HepG2 (cell line): ENCODE measurements around the gene TIAM1. TPM values are rescaled to one million over a fixed set of nuclear protein-coding genes. Genes with fewer than 3 reads are reported as not detected.

Experiments
- ATAC-seq: fragments of 200-7000 bp; cut with Tn5 transposase; 3 replicates; pipeline ENCODE4 v1.9.1; 2020; ENCODE audit warnings: mild to moderate bottlenecking, moderate library complexity
- BruUV-seq: library from RNA; stranded (reverse); fragments of 400-500 nt; replicated peaks from 2 replicates; lab custom pipeline; 2021; lab: Mats Ljungman, UMichigan
- CTCF ChIA-PET: fragments of 300-600 bp; formaldehyde crosslinking; extraction: SDS; loops from one replicate; lab custom pipeline; 2021; ENCODE audit warnings: low total read pairs, inconsistent platforms, low intra/inter-chr PET ratio; lab: Yijun Ruan, JAX
- POLR2A ChIA-PET: fragments of 350-600 bp; sonication (Branson Sonifier 250); formaldehyde crosslinking; loops from one replicate; lab custom pipeline; 2020; ENCODE audit warnings: antibody characterized with exemption, inconsistent platforms; lab: Yijun Ruan, JAX
- DNase-seq: peaks from one replicate; pipeline ENCODE4 v3.0.0-alpha.2; 2015; ENCODE audit warnings: low spot score
- FAIRE-seq: peaks from 3 replicates; lab custom pipeline; 2011; peaks lifted over from hg19 to GRCh38; lab: Jason Lieb, UNC
- H2AFZ ChIP-seq: one replicate; pipeline ENCODE4 v1.6.1; 2011; ENCODE audit warnings: low read length, inconsistent platforms
- H3K27ac ChIP-seq: fragments of 300-600 bp; 3 replicates; pipeline ENCODE4 v1.8.0; 2011; ENCODE audit warnings: mixed run types, mild to moderate bottlenecking, mixed read lengths, low read length, inconsistent platforms; ENCODE audit not compliant: insufficient read depth; ENCODE audit errors: extremely low read length
- H3K27me3 ChIP-seq, 2 experiments: fragments of 200-600 bp in 1 of 2; 2 replicates in 1 of 2; 3 replicates in 1 of 2; pipeline versions ENCODE4 v1.6.0 to v1.8.0; 2011; ENCODE audit warnings: low read length in 2 of 2, mild to moderate bottlenecking in 2 of 2, moderate library complexity in 2 of 2, inconsistent platforms in 1 of 2; ENCODE audit not compliant: insufficient read depth in 2 of 2, control insufficient read depth in 1 of 2
- H3K36me3 ChIP-seq, 2 experiments: fragments of 200-600 bp in 1 of 2; replicated peaks in 1 of 2; 2 replicates in 1 of 2; 3 replicates in 1 of 2; pipeline versions ENCODE4 v1.5.1 to v1.8.0; 2011; ENCODE audit warnings: low read length in 2 of 2, inconsistent platforms in 1 of 2; ENCODE audit not compliant: insufficient read depth in 2 of 2, control insufficient read depth in 1 of 2
- H3K4me1 ChIP-seq: 2 replicates; pipeline ENCODE4 v1.5.1; 2012; ENCODE audit warnings: low read length, inconsistent platforms; ENCODE audit not compliant: insufficient read depth
- H3K4me2 ChIP-seq: 2 replicates; pipeline ENCODE4 v1.6.0; 2011; ENCODE audit warnings: low read depth, low read length, inconsistent platforms
- H3K4me3 ChIP-seq, 3 experiments: fragments of 200-600 bp in 1 of 3; sonication (generic), shearing (Covaris generic) in 1 of 3; replicated peaks in 1 of 3; 2 replicates each; pipeline ENCODE4 v1.5.1; 2011 to 2016; ENCODE audit warnings: low read length in 3 of 3, inconsistent platforms in 2 of 3, low read depth in 2 of 3, mild to moderate bottlenecking in 2 of 3, control low read depth in 1 of 3, mixed read lengths in 1 of 3; ENCODE audit not compliant: insufficient read depth in 1 of 3
- H3K79me2 ChIP-seq: one replicate; pipeline ENCODE4 v1.6.1; 2011; ENCODE audit warnings: low read length, inconsistent platforms; ENCODE audit not compliant: insufficient read depth
- H3K9ac ChIP-seq: 2 replicates; pipeline ENCODE4 v1.6.0; 2011; ENCODE audit warnings: mild to moderate bottlenecking, low read depth, low read length, inconsistent platforms; ENCODE audit not compliant: insufficient read depth
- H3K9me3 ChIP-seq: 2 replicates; pipeline ENCODE4 v1.5.1; 2012; ENCODE audit warnings: mild to moderate bottlenecking, low read length
- H4K20me1 ChIP-seq: 2 replicates; pipeline ENCODE4 v1.6.0; 2011; ENCODE audit warnings: inconsistent platforms, mild to moderate bottlenecking, low read length, moderate library complexity; ENCODE audit not compliant: insufficient read depth
- CEBPB ChIP-seq: IDR thresholded peaks from 2 replicates; pipeline ENCODE4 v1.6.1; 2011; ENCODE audit warnings: low read depth, low read length, improper control_type of control experiment, borderline replicate concordance
- HDAC6 ChIP-seq: fragments of 200-600 bp; sonication (generic); IDR thresholded peaks from 2 replicates; pipeline ENCODE4 v1.7.0; 2017; ENCODE audit warnings: mild to moderate bottlenecking, antibody characterized with exemption, low read length, low read depth
- KMT2A ChIP-seq: sonication (generic); formaldehyde crosslinking; IDR thresholded peaks from 2 replicates; pipeline ENCODE4 v1.4.0; 2020; ENCODE audit warnings: missing genetic modification reagents
- NR2C2 ChIP-seq: sonication (generic); formaldehyde crosslinking; IDR thresholded peaks from 2 replicates; pipeline ENCODE4 v1.4.0; 2020; ENCODE audit warnings: missing genetic modification reagents, mild to moderate bottlenecking, moderate library complexity, borderline replicate concordance
- REPIN1 ChIP-seq: sonication (generic); formaldehyde crosslinking; IDR thresholded peaks from 2 replicates; pipeline ENCODE4 v1.8.0; 2022; ENCODE audit warnings: missing genetic modification reagents, low read depth, mild to moderate bottlenecking, borderline replicate concordance
- ZBTB20 ChIP-seq: sonication (generic); formaldehyde crosslinking; IDR thresholded peaks from 2 replicates; pipeline ENCODE4 v1.8.1; 2023; ENCODE audit warnings: missing genetic modification reagents, low read depth, mild to moderate bottlenecking, borderline replicate concordance
- ZBTB21 ChIP-seq: sonication (generic); formaldehyde crosslinking; IDR thresholded peaks from 2 replicates; pipeline ENCODE4 v1.4.0; 2020; ENCODE audit warnings: missing genetic modification reagents
- ZMAT3 ChIP-seq: sonication (generic); formaldehyde crosslinking; conservative IDR thresholded peaks from 2 replicates; pipeline ENCODE4 v1.7.0; 2021; ENCODE audit warnings: missing genetic modification reagents
- ZNF570 ChIP-seq: sonication (generic); formaldehyde crosslinking; IDR thresholded peaks from 2 replicates; pipeline ENCODE4 v1.4.0; 2020; ENCODE audit warnings: mild to moderate bottlenecking, missing genetic modification reagents, borderline replicate concordance
- ZSCAN30 ChIP-seq: sonication (generic); formaldehyde crosslinking; IDR thresholded peaks from 2 replicates; pipeline ENCODE4 v1.5.0; 2020; ENCODE audit warnings: mild to moderate bottlenecking, missing genetic modification reagents
- WGBS: methylation state at CpG from one replicate; pipeline ENCODE4 v1.1.6; 2017; ENCODE audit warnings: low lambda C conversion rate; 5-methylcytosine and 5-hydroxymethylcytosine counted together
- in situ Hi-C: cut with HindIII; loops from 2 replicates; pipeline ENCODE4 v1.10.0; 2017; ENCODE audit warnings: low pct_unique_long_range_greater_than_20kb; ENCODE audit not compliant: extremely low pct_ligation_motif_present
- intact Hi-C: fragments of 100-400 bp; cut with micrococcal nuclease; formaldehyde crosslinking; loops from one replicate; pipeline ENCODE4 v1.10.0; 2022; ENCODE audit not compliant: unreplicated experiment
- polyA plus RNA-seq, 8 experiments: library from polyadenylated mRNA; depleted of rRNA in 3 of 8; stranded (reverse) in 7 of 8; unstranded in 1 of 8; fragments of >200 nt; fragmentation: Illumina TruSeq in 4 of 8; extraction: Trizol in 4 of 8; gene quantifications; 2 replicates each; pipeline versions ENCODE4 v1.2.1 to v1.2.3, GENCODE V29; 2011 to 2016; ENCODE audit warnings: low read depth in 4 of 8, missing spikeins in 1 of 8, mixed read lengths in 1 of 8; ENCODE audit not compliant: insufficient read depth in 1 of 8
- total RNA-seq, 5 experiments: library from RNA; depleted of rRNA; stranded (reverse); fragments of >200 nt; fragmentation: Illumina TruSeq; extraction: Trizol; gene quantifications; 2 replicates each; pipeline ENCODE4 v1.2.3, GENCODE V29; 2016; ENCODE audit warnings: low read depth in 1 of 5
- TF ChIP-seq, protein P1 (sequence below): sonication (generic); formaldehyde crosslinking; IDR thresholded peaks from 2 replicates; pipeline ENCODE4 v1.4.0; 2020; ENCODE audit warnings: missing genetic modification reagents
- TF ChIP-seq, protein P2 (sequence below): sonication (generic); formaldehyde crosslinking; IDR thresholded peaks from 2 replicates; pipeline ENCODE4 v1.8.1; 2023; ENCODE audit warnings: mild to moderate bottlenecking, missing genetic modification reagents
- TF ChIP-seq, protein P3 (sequence below): sonication (generic); formaldehyde crosslinking; IDR thresholded peaks from 2 replicates; pipeline ENCODE4 v1.4.0; 2020; ENCODE audit warnings: mild to moderate bottlenecking, missing genetic modification reagents
- TF ChIP-seq, protein P4 (sequence below): sonication (generic); formaldehyde crosslinking; IDR thresholded peaks from 2 replicates; pipeline ENCODE4 v1.4.0; 2020; ENCODE audit warnings: mild to moderate bottlenecking, missing genetic modification reagents, borderline replicate concordance
- TF ChIP-seq, protein P5 (sequence below): sonication (generic); formaldehyde crosslinking; IDR thresholded peaks from 2 replicates; pipeline ENCODE4 v1.4.0; 2020; ENCODE audit warnings: missing genetic modification reagents
- TF ChIP-seq, protein P6 (sequence below): sonication (generic); formaldehyde crosslinking; IDR thresholded peaks from 2 replicates; pipeline ENCODE4 v1.5.0; 2020; ENCODE audit warnings: mild to moderate bottlenecking, low read depth, missing genetic modification reagents, borderline replicate concordance

TIAM1 gene
- total and polyA plus RNA-seq, 2 of the 13 experiments (the other 11 are each of a cell fraction or from before 2014, with no cell fraction given): 0.13 to 0.24 TPM

DNA sequence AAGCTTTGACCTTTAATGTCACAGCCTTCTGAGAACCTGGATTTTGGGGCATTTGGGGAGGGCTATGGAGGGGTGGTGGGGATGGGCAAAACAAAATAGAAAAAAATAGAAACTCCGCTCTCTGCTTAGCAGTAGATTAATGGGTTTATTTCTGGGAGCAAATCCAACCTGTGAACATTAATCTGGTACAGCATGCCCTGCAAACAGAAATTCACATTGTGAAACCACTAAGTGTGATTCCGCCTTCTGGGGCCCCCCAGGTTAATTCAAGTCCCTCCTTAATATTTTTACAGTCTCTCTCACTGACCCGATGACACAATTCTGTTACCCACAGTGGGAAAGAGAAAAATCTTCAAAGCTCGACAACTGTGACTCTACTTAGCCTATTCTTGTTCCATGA is 76.4 kb downstream of the TIAM1 start (continued):
- TF ChIP-seq ZBTB21: no peak
- no peak for TF ChIP-seq CEBPB
- TF ChIP-seq, protein P1, sequence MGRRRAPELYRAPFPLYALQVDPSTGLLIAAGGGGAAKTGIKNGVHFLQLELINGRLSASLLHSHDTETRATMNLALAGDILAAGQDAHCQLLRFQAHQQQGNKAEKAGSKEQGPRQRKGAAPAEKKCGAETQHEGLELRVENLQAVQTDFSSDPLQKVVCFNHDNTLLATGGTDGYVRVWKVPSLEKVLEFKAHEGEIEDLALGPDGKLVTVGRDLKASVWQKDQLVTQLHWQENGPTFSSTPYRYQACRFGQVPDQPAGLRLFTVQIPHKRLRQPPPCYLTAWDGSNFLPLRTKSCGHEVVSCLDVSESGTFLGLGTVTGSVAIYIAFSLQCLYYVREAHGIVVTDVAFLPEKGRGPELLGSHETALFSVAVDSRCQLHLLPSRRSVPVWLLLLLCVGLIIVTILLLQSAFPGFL (CRISPR knock-in tag): no peak
- TF ChIP-seq HDAC6: no peak

DNA sequence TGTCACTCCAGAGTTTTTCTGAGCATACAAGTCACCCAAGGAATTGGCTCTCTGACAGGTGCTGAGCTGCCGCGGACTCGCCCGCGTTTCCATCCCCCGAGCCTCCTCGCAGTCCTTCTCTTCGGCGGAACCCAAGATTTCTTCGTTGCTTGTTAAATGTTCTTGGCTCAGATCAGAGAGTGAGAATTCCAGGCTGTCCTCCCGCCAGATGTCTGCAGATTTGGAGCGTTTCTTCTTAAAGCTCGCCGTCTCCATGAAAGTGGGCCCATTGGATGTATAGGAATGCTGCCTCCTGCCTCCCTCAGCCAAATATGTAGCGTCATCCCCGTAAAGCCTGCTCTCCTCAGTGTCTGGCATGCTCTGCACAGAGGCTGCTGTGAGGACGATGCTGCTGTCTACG is 77.8 kb downstream of the TIAM1 start:
- Histone ChIP-seq H3K79me2 (no peaks in the 10 kb centered on the region), H3K4me3 (no peak overlapping the region), H3K9ac (no peak overlapping the region), H3K4me2 (no peak overlapping the region), H2AFZ (no peak overlapping the region), H3K27ac (no peak overlapping the region), H3K36me3 (no peaks in the 10 kb centered on the region), H3K9me3 (no peaks in the 10 kb centered on the region), H4K20me1 (no peaks in the 10 kb centered on the region), H3K4me1 (no peaks in the 10 kb centered on the region), H3K27me3 (no peaks in the 10 kb centered on the region)
- FAIRE-seq (no peak), DNase-seq (no peak), ATAC-seq (no peak)
- in situ Hi-C loops: no loop called here
- 71% methylated on average over 16 of the region's 18 CpGs for WGBS
- no TSS peak for BruUV-seq
- ChIA-PET POLR2A (no interaction called here), CTCF (no interaction called here)
- intact Hi-C loops: no loop called here
- TF ChIP-seq ZMAT3 (CRISPR knock-in tag): no peak
- TF ChIP-seq, protein P2, sequence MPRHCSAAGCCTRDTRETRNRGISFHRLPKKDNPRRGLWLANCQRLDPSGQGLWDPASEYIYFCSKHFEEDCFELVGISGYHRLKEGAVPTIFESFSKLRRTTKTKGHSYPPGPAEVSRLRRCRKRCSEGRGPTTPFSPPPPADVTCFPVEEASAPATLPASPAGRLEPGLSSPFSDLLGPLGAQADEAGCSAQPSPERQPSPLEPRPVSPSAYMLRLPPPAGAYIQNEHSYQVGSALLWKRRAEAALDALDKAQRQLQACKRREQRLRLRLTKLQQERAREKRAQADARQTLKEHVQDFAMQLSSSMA: no peak
- TF ChIP-seq, protein P3, sequence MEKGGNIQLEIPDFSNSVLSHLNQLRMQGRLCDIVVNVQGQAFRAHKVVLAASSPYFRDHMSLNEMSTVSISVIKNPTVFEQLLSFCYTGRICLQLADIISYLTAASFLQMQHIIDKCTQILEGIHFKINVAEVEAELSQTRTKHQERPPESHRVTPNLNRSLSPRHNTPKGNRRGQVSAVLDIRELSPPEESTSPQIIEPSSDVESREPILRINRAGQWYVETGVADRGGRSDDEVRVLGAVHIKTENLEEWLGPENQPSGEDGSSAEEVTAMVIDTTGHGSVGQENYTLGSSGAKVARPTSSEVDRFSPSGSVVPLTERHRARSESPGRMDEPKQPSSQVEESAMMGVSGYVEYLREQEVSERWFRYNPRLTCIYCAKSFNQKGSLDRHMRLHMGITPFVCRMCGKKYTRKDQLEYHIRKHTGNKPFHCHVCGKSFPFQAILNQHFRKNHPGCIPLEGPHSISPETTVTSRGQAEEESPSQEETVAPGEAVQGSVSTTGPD (CRISPR knock-in tag): no peak
- TF ChIP-seq NR2C2 (CRISPR knock-in tag): no peak
- TF ChIP-seq, protein P4, sequence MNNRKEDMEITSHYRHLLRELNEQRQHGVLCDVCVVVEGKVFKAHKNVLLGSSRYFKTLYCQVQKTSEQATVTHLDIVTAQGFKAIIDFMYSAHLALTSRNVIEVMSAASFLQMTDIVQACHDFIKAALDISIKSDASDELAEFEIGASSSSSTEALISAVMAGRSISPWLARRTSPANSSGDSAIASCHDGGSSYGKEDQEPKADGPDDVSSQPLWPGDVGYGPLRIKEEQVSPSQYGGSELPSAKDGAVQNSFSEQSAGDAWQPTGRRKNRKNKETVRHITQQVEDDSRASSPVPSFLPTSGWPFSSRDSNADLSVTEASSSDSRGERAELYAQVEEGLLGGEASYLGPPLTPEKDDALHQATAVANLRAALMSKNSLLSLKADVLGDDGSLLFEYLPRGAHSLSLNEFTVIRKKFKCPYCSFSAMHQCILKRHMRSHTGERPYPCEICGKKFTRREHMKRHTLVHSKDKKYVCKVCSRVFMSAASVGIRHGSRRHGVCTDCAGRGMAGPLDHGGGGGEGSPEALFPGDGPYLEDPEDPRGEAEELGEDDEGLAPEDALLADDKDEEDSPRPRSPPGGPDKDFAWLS: no peak
- TF ChIP-seq, protein P5, sequence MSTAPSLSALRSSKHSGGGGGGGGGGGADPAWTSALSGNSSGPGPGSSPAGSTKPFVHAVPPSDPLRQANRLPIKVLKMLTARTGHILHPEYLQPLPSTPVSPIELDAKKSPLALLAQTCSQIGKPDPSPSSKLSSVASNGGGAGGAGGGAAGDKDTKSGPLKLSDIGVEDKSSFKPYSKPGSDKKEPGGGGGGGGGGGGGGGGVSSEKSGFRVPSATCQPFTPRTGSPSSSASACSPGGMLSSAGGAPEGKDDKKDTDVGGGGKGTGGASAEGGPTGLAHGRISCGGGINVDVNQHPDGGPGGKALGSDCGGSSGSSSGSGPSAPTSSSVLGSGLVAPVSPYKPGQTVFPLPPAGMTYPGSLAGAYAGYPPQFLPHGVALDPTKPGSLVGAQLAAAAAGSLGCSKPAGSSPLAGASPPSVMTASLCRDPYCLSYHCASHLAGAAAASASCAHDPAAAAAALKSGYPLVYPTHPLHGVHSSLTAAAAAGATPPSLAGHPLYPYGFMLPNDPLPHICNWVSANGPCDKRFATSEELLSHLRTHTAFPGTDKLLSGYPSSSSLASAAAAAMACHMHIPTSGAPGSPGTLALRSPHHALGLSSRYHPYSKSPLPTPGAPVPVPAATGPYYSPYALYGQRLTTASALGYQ: no peak
- TF ChIP-seq ZSCAN30 (CRISPR knock-in tag): no peak
- no peak for TF ChIP-seq REPIN1
- no peak for TF ChIP-seq ZNF570 (CRISPR knock-in tag)
- TF ChIP-seq, protein P6, sequence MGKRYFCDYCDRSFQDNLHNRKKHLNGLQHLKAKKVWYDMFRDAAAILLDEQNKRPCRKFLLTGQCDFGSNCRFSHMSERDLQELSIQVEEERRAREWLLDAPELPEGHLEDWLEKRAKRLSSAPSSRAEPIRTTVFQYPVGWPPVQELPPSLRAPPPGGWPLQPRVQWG (CRISPR knock-in tag): no peak
- TF ChIP-seq KMT2A: no peak
- TF ChIP-seq ZBTB20 (CRISPR knock-in tag): no peak
